Neural progenitor cell (in vitro differentiated cells): ENCODE measurements around the gene AMN1. TPM values are rescaled to one million over a fixed set of nuclear protein-coding genes. Genes with fewer than 3 reads are reported as not detected.

Source experiments
- DNase-seq: peaks from one replicate; pipeline ENCODE4 v3.0.0-alpha.2; 2016; ENCODE audit warnings: low spot score
- H2AFZ ChIP-seq: fragments of 200-600 bp; sonication (generic); replicated peaks from 2 replicates; pipeline ENCODE4 v1.6.1; 2016; ENCODE audit warnings: antibody characterized with exemption
- H3F3A ChIP-seq: fragments of 200-600 bp; sonication (generic); 2 replicates; pipeline ENCODE4 v1.6.1; 2016; ENCODE audit warnings: antibody characterized with exemption, low read depth
- H3K27ac ChIP-seq: fragments of 200-600 bp; sonication (generic); 2 replicates; pipeline ENCODE4 v1.5.1; 2016; ENCODE audit warnings: mild to moderate bottlenecking
- H3K27me3 ChIP-seq: fragments of 200-600 bp; sonication (generic); 2 replicates; pipeline ENCODE4 v1.6.1; 2016; ENCODE audit warnings: mild to moderate bottlenecking, moderate library complexity
- H3K36me3 ChIP-seq: fragments of 200-600 bp; sonication (generic); 2 replicates; pipeline ENCODE4 v1.5.1; 2016
- H3K4me1 ChIP-seq: fragments of 200-600 bp; sonication (generic); 2 replicates; pipeline ENCODE4 v1.6.1; 2016; ENCODE audit warnings: mixed run types
- H3K4me2 ChIP-seq: fragments of 200-600 bp; sonication (generic); 2 replicates; pipeline ENCODE4 v1.6.1; 2016
- H3K4me3 ChIP-seq: fragments of 200-600 bp; sonication (generic); 2 replicates; pipeline ENCODE4 v1.5.1; 2016
- H3K79me2 ChIP-seq: fragments of 200-600 bp; sonication (generic); 2 replicates; pipeline ENCODE4 v1.6.1; 2016; ENCODE audit warnings: low read depth
- H3K9ac ChIP-seq: fragments of 200-600 bp; sonication (generic); 2 replicates; pipeline ENCODE4 v1.6.1; 2016
- H3K9me3 ChIP-seq: fragments of 200-600 bp; sonication (generic); 2 replicates; pipeline ENCODE4 v1.5.1; 2016; ENCODE audit warnings: low read depth
- H4K20me1 ChIP-seq: fragments of 200-600 bp; sonication (generic); 2 replicates; pipeline ENCODE4 v1.6.1; 2016; ENCODE audit warnings: low read depth
- H3K27ac Mint-ChIP-seq: 3 replicates; pipeline ENCODE4 v1.8.0; 2021; ENCODE audit warnings: mixed read lengths
- H3K27me3 Mint-ChIP-seq: 2 replicates; pipeline ENCODE4 v1.8.0; 2022; ENCODE audit warnings: low read depth, mild to moderate bottlenecking, inconsistent platforms, moderate library complexity, mixed read lengths; ENCODE audit not compliant: insufficient read depth
- H3K36me3 Mint-ChIP-seq: 3 replicates; pipeline ENCODE4 v1.8.0; 2021; ENCODE audit warnings: mixed read lengths
- H3K4me1 Mint-ChIP-seq: 3 replicates; pipeline ENCODE4 v1.8.0; 2021; ENCODE audit warnings: mixed read lengths
- H3K4me3 Mint-ChIP-seq: 3 replicates; pipeline ENCODE4 v1.8.0; 2021; ENCODE audit warnings: mild to moderate bottlenecking, moderate library complexity, mixed read lengths
- H3K9me3 Mint-ChIP-seq: 3 replicates; pipeline ENCODE4 v1.8.0; 2020; ENCODE audit warnings: mixed read lengths
- CTCF ChIP-seq: fragments of 200-600 bp; sonication (generic); IDR thresholded peaks from 2 replicates; pipeline ENCODE4 v1.5.1; 2017; ENCODE audit warnings: antibody characterized with exemption, mild to moderate bottlenecking
- EZH2 ChIP-seq: fragments of 200-600 bp; sonication (generic); IDR thresholded peaks from 2 replicates; pipeline ENCODE4 v1.6.1; 2017; ENCODE audit warnings: antibody characterized with exemption, mild to moderate bottlenecking, moderate library complexity
- EZH2phosphoT487 ChIP-seq: fragments of 200-600 bp; sonication (generic); IDR thresholded peaks from 2 replicates; pipeline ENCODE4 v1.6.1; 2017; ENCODE audit warnings: antibody characterized with exemption
- total RNA-seq: library from RNA; depleted of rRNA; stranded (reverse); fragments of >200 nt; gene quantifications from 2 replicates; pipeline ENCODE4 v1.2.3, GENCODE V29; 2015; ENCODE audit warnings: low replicate concordance

The AMN1 gene
- total RNA-seq, 1 donor from 2014 or later: 29.4 TPM

GRCh38 chr12:31752450-31752849, 23.6 kb upstream of the AMN1 start:
- no peaks in the 10 kb centered on the region for H3K27me3 Mint-ChIP-seq
- Histone ChIP-seq H3K36me3 (no peaks in the 10 kb centered on the region), H3K4me2 (no peak overlapping the region), H3K4me1 (no peaks in the 10 kb centered on the region), H3F3A (no peaks in the 10 kb centered on the region), H3K9ac (no peak overlapping the region), H3K79me2 (no peaks in the 10 kb centered on the region), H3K27ac (no peak overlapping the region), H3K4me3 (no peak overlapping the region), H4K20me1 (no peaks in the 10 kb centered on the region), H2AFZ (no peak overlapping the region), H3K27me3 (no peaks in the 10 kb centered on the region), H3K9me3 (no peaks in the 10 kb centered on the region)
- no peak overlapping the region for H3K4me3 Mint-ChIP-seq
- no peak for DNase-seq
- H3K36me3 Mint-ChIP-seq: peaks cover 6% of the 10 kb centered on the region
- H3K27ac Mint-ChIP-seq: no peak overlapping the region
- peaks cover 8% of the 10 kb centered on the region for H3K4me1 Mint-ChIP-seq
- peaks cover 13% of the 10 kb centered on the region for H3K9me3 Mint-ChIP-seq
- TF ChIP-seq CTCF: no peak
- TF ChIP-seq EZH2: no peak
- no peak for TF ChIP-seq EZH2phosphoT487

GRCh38 chr12:31751085-31751484, 22.3 kb upstream of the AMN1 start:
- no peaks in the 10 kb centered on the region for H3K36me3 ChIP-seq
- H3K4me1 ChIP-seq: no peaks in the 10 kb centered on the region
- Mint-ChIP-seq H3K9me3 (peaks cover 13% of the 10 kb centered on the region), H3K36me3 (peaks cover 6% of the 10 kb centered on the region), H3K4me1 (peaks cover 8% of the 10 kb centered on the region), H3K4me3 (no peak overlapping the region), H3K27ac (no peak overlapping the region), H3K27me3 (no peaks in the 10 kb centered on the region)
- no peaks in the 10 kb centered on the region for H3K9me3 ChIP-seq
- DNase-seq: no peak
- H4K20me1 ChIP-seq: no peaks in the 10 kb centered on the region
- no peaks in the 10 kb centered on the region for H3K27me3 ChIP-seq
- no peaks in the 10 kb centered on the region for H3F3A ChIP-seq
- no peak overlapping the region for H2AFZ ChIP-seq
- no peak overlapping the region for H3K4me3 ChIP-seq
- H3K9ac ChIP-seq: no peak overlapping the region
- TF ChIP-seq EZH2phosphoT487 (no peak), CTCF (no peak), EZH2 (no peak)
- H3K79me2 ChIP-seq: no peaks in the 10 kb centered on the region
- H3K27ac ChIP-seq: no peak overlapping the region
- H3K4me2 ChIP-seq: no peak overlapping the region

- no peak overlapping the region for H3K27ac ChIP-seq
- H3K4me3 ChIP-seq: no peak overlapping the region
- H3K27me3 ChIP-seq: no peaks in the 10 kb centered on the region
- H3F3A ChIP-seq: no peaks in the 10 kb centered on the region
- H3K36me3 ChIP-seq: no peaks in the 10 kb centered on the region
- H4K20me1 ChIP-seq: no peaks in the 10 kb centered on the region
- no peaks in the 10 kb centered on the region for H3K9me3 ChIP-seq
- H2AFZ ChIP-seq: no peak overlapping the region
- no peak for TF ChIP-seq CTCF
- no peak for TF ChIP-seq EZH2
- TF ChIP-seq EZH2phosphoT487: no peak
- no peak overlapping the region for H3K4me3 Mint-ChIP-seq
- H3K79me2 ChIP-seq: no peaks in the 10 kb centered on the region
- no peak overlapping the region for H3K9ac ChIP-seq
- H3K4me1 ChIP-seq: no peaks in the 10 kb centered on the region
- H3K4me2 ChIP-seq: no peak overlapping the region
- H3K4me1 Mint-ChIP-seq: peaks cover 8% of the 10 kb centered on the region
- no peak for DNase-seq
- H3K27ac Mint-ChIP-seq: no peak overlapping the region
- peaks cover 13% of the 10 kb centered on the region for H3K9me3 Mint-ChIP-seq
- H3K36me3 Mint-ChIP-seq: peaks cover 6% of the 10 kb centered on the region
- no peaks in the 10 kb centered on the region for H3K27me3 Mint-ChIP-seq
Measured at GRCh38 chr12:31750747-31751039, 21.9 kb upstream of the AMN1 start.
